H1 (cell line): ENCODE results near the gene CASZ1. TPM values are rescaled to one million over a fixed set of nuclear protein-coding genes. Genes with fewer than 3 reads are reported as not detected.

Experiments used
- CTCF ChIA-PET: fragments of 300-600 bp; sonication (Branson Sonifier 250); formaldehyde crosslinking; loops from one replicate; lab custom pipeline; 2021; ENCODE audit not compliant: partially characterized antibody; lab: Charles Lee
- POLR2A ChIA-PET: fragments of 300-600 bp; sonication (Branson Sonifier 250); formaldehyde crosslinking; loops from one replicate; lab custom pipeline; 2021; ENCODE audit warnings: inconsistent platforms; ENCODE audit not compliant: partially characterized antibody; lab: Charles Lee
- DNase-seq, 2 experiments: peaks; one replicate each; pipeline versions ENCODE4 v3.0.0 to v3.0.0-alpha.2; 2010 to 2022; ENCODE audit warnings: low spot score in 2 of 2, low read depth in 1 of 2, mixed read lengths in 1 of 2
- FAIRE-seq: peaks from 2 replicates; lab custom pipeline; 2011; peaks lifted over from hg19 to GRCh38; lab: Jason Lieb, UNC
- H2AFZ ChIP-seq: 2 replicates; pipeline ENCODE4 v1.8.1; 2012; ENCODE audit warnings: low read length, inconsistent platforms
- H2AK5ac ChIP-seq: 2 replicates; pipeline ENCODE4 v1.6.1; 2013; ENCODE audit warnings: low read depth, low read length
- H2BK120ac ChIP-seq: replicated peaks from 2 replicates; pipeline ENCODE3; 2013; ENCODE audit warnings: low read depth, low read length, inconsistent platforms
- H2BK12ac ChIP-seq: 2 replicates; pipeline ENCODE4 v1.6.1; 2013; ENCODE audit warnings: low read depth, low read length
- H2BK15ac ChIP-seq: 2 replicates; pipeline ENCODE4 v1.6.1; 2013; ENCODE audit warnings: low read length
- H2BK20ac ChIP-seq: 2 replicates; pipeline ENCODE4 v1.6.1; 2013; ENCODE audit warnings: low read length
- H2BK5ac ChIP-seq: 2 replicates; pipeline ENCODE4 v1.6.1; 2013; ENCODE audit warnings: low read depth, low read length
- H3K14ac ChIP-seq: 2 replicates; pipeline ENCODE4 v1.6.1; 2013; ENCODE audit warnings: inconsistent platforms; ENCODE audit not compliant: insufficient read length
- H3K18ac ChIP-seq: 2 replicates; pipeline ENCODE4 v1.6.1; 2013; ENCODE audit warnings: low read length; ENCODE audit errors: extremely low read depth
- H3K23ac ChIP-seq: 2 replicates; pipeline ENCODE4 v1.6.1; 2013; ENCODE audit warnings: inconsistent platforms; ENCODE audit not compliant: insufficient read length
- H3K23me2 ChIP-seq: 2 replicates; pipeline ENCODE4 v1.6.1; 2013; ENCODE audit warnings: low read depth, low read length
- H3K27ac ChIP-seq: 2 replicates; pipeline ENCODE4 v1.6.1; 2011; ENCODE audit warnings: low read depth, low read length, inconsistent platforms
- H3K27me3 ChIP-seq, 4 experiments: replicated peaks in 1 of 4; 1 replicate in 1 of 4; 2 replicates in 3 of 4; pipeline versions ENCODE4 v1.6.1 to v1.8.1; 2011 to 2013; ENCODE audit warnings: low read length in 3 of 4, mild to moderate bottlenecking in 3 of 4, inconsistent platforms in 2 of 4, mixed read lengths in 2 of 4, moderate library complexity in 1 of 4; ENCODE audit not compliant: control insufficient read depth in 3 of 4, insufficient read depth in 3 of 4; ENCODE audit errors: extremely low read depth in 1 of 4
- H3K36me3 ChIP-seq, 4 experiments: 2 replicates each; pipeline versions ENCODE4 v1.6.1 to v1.8.1; 2011 to 2013; ENCODE audit warnings: mild to moderate bottlenecking in 4 of 4, low read length in 3 of 4, moderate library complexity in 2 of 4, control low read depth in 1 of 4, inconsistent platforms in 1 of 4; ENCODE audit not compliant: insufficient read depth in 4 of 4, control insufficient read depth in 2 of 4
- H3K4ac ChIP-seq: replicated peaks from 2 replicates; pipeline ENCODE3; 2013; ENCODE audit warnings: low read length, low read depth, mixed read lengths, inconsistent platforms; ENCODE audit not compliant: insufficient read length
- H3K4me1 ChIP-seq, 4 experiments: replicated peaks in 1 of 4; 1 replicate in 1 of 4; 2 replicates in 3 of 4; pipeline versions ENCODE4 v1.6.1 to v1.8.1; 2011 to 2013; ENCODE audit warnings: low read length in 3 of 4, inconsistent platforms in 2 of 4, mixed read lengths in 1 of 4; ENCODE audit not compliant: insufficient read depth in 4 of 4, control insufficient read depth in 3 of 4
- H3K4me2 ChIP-seq, 2 experiments: 2 replicates each; pipeline versions ENCODE4 v1.6.1 to v1.8.1; 2011 to 2013; ENCODE audit warnings: low read depth in 2 of 2, low read length in 2 of 2, control low read depth in 1 of 2, inconsistent platforms in 1 of 2, mild to moderate bottlenecking in 1 of 2; ENCODE audit not compliant: insufficient read depth in 1 of 2
- H3K4me3 ChIP-seq, 4 experiments: fragments of 200-600, 300-600 bp in 1 of 4; sonication (generic), shearing (Covaris generic), sonication (Bioruptor Twin) in 1 of 4; 2 replicates each; pipeline versions ENCODE4 v1.5.1 to v1.8.1; 2011 to 2016; ENCODE audit warnings: low read length in 4 of 4, low read depth in 3 of 4, control low read depth in 2 of 4, inconsistent platforms in 2 of 4, mild to moderate bottlenecking in 2 of 4, mixed read lengths in 1 of 4, moderate library complexity in 1 of 4; ENCODE audit not compliant: insufficient read depth in 2 of 4; ENCODE audit errors: extremely low read depth in 1 of 4
- H3K56ac ChIP-seq: replicated peaks from 2 replicates; pipeline ENCODE3; 2013; ENCODE audit warnings: low read depth, mild to moderate bottlenecking, mixed read lengths, low read length, inconsistent platforms; ENCODE audit not compliant: insufficient read length
- H3K79me1 ChIP-seq: 2 replicates; pipeline ENCODE4 v1.6.1; 2013; ENCODE audit warnings: low read depth, low read length, control low read depth
- H3K79me2 ChIP-seq, 2 experiments: 2 replicates each; pipeline versions ENCODE4 v1.6.1 to v1.8.1; 2012 to 2013; ENCODE audit warnings: low read length in 2 of 2, mild to moderate bottlenecking in 2 of 2, inconsistent platforms in 1 of 2; ENCODE audit not compliant: insufficient read depth in 2 of 2, control insufficient read depth in 1 of 2
- H3K9ac ChIP-seq, 4 experiments: replicated peaks in 1 of 4; 1 replicate in 1 of 4; 2 replicates in 3 of 4; pipeline versions ENCODE4 v1.6.1 to v1.8.1; 2011 to 2013; ENCODE audit warnings: low read depth in 3 of 4, low read length in 3 of 4, control low read depth in 2 of 4, mild to moderate bottlenecking in 2 of 4, moderate library complexity in 2 of 4, inconsistent platforms in 1 of 4; ENCODE audit errors: extremely low read depth in 1 of 4
- H3K9me3 ChIP-seq, 2 experiments: 2 replicates each; pipeline versions ENCODE4 v1.6.1 to v1.8.1; 2012 to 2013; ENCODE audit warnings: mild to moderate bottlenecking in 2 of 2, moderate library complexity in 2 of 2, control low read depth in 1 of 2, inconsistent platforms in 1 of 2, low read depth in 1 of 2, low read length in 1 of 2, mixed read lengths in 1 of 2; ENCODE audit not compliant: insufficient read depth in 2 of 2
- H4K20me1 ChIP-seq, 2 experiments: replicated peaks in 1 of 2; 2 replicates each; pipeline versions ENCODE3 to v1.8.1; 2011 to 2013; ENCODE audit warnings: inconsistent platforms in 2 of 2, low read length in 2 of 2, mild to moderate bottlenecking in 1 of 2; ENCODE audit not compliant: insufficient read depth in 2 of 2, control insufficient read depth in 1 of 2
- H4K5ac ChIP-seq: 2 replicates; pipeline ENCODE4 v1.6.1; 2013; ENCODE audit warnings: low read length, low read depth, mixed read lengths, inconsistent platforms; ENCODE audit not compliant: insufficient read length
- H4K8ac ChIP-seq: 2 replicates; pipeline ENCODE4 v1.8.0; 2013; ENCODE audit warnings: mild to moderate bottlenecking, moderate library complexity, low read length, inconsistent platforms; ENCODE audit not compliant: insufficient read depth; ENCODE audit errors: extremely low read depth
- H4K91ac ChIP-seq: replicated peaks from 2 replicates; pipeline ENCODE3; 2013; ENCODE audit warnings: low read length, mixed read lengths, inconsistent platforms; ENCODE audit not compliant: insufficient read length
- WGBS, 2 experiments: shearing (Covaris generic) in 1 of 2; methylation state at CpG; one replicate each; pipeline versions ENCODE4 v1.1.6 to v1.1.7; 2013 to 2015; ENCODE audit warnings: low lambda C conversion rate in 2 of 2, mixed read lengths in 2 of 2, inconsistent platforms in 1 of 2, low coverage in 1 of 2, missing lambda C conversion rate in 1 of 2; ENCODE audit not compliant: insufficient replicate concordance in 2 of 2, insufficient coverage in 1 of 2, insufficient read length in 1 of 2; ENCODE audit errors: extremely low coverage in 1 of 2, missing lambda C conversion rate in 1 of 2; 5-methylcytosine and 5-hydroxymethylcytosine counted together
- polyA plus RNA-seq, 7 experiments: library from polyadenylated mRNA; depleted of rRNA in 3 of 7; stranded (reverse) in 5 of 7; unstranded in 2 of 7; fragments of >200 nt in 5 of 7; fragments of 200-250 nt in 2 of 7; gene quantifications; 1 replicate in 5 of 7; 2 replicates in 1 of 7; 4 replicates in 1 of 7; pipeline versions ENCODE4 v1.2.1 to v1.2.3, GENCODE V29; 2011 to 2013; ENCODE audit warnings: missing spikeins in 2 of 7, mixed read lengths in 2 of 7
- total RNA-seq: library from RNA; stranded (reverse); fragmentation: NEBNext Ultra II Directional; extraction: Animal tissue kit (Norgen Biotek cat#: 25700); gene quantifications from 2 replicates; pipeline ENCODE4 v1.2.1, GENCODE V29; 2021

The CASZ1 gene
- total and polyA plus RNA-seq, 2 of the 8 experiments (the other 6 are each of a cell fraction or from before 2014, with no cell fraction given), result 4.4 to 7.7 TPM

- 85% methylated on average over 8 of the region's 11 CpGs; no CpG with 5 or more reads in 1 of the 2 experiments for WGBS, 2 experiments
- H3K14ac ChIP-seq, result no peak overlapping the region
- H3K27me3 ChIP-seq, result no peaks in the 10 kb centered on the region
- no peak overlapping the region for H2BK15ac ChIP-seq
- no peak overlapping the region for H3K4ac ChIP-seq
- no peak overlapping the region for H2AFZ ChIP-seq
- no peak overlapping the region for H4K5ac ChIP-seq
- ChIA-PET CTCF (interaction anchor here (0.7 to 1.7 kb wide), 5 partner anchors 11 to 224 kb away, joined by 3 to 6 read pairs (median 3); no protein-coding TSS in a partner anchor), POLR2A (no interaction called here)
- no peaks in the 10 kb centered on the region for H3K23me2 ChIP-seq
- H2BK20ac ChIP-seq, result no peak overlapping the region
- H4K91ac ChIP-seq, result no peak overlapping the region
- no peak overlapping the region for H3K18ac ChIP-seq
- no peak for DNase-seq
- H3K36me3 ChIP-seq, result no peaks in the 10 kb centered on the region
- no peak overlapping the region for H2BK12ac ChIP-seq
- H3K79me1 ChIP-seq, result peaks cover 2% of the 10 kb centered on the region; the same call in 1 of the 2 replicates
- no peaks in the 10 kb centered on the region for H3K9me3 ChIP-seq
- no peak overlapping the region for H4K8ac ChIP-seq
- peaks cover 11 to 28% (median 19%) of the 10 kb centered on the region in 4 experiments for H3K4me1 ChIP-seq
- H3K4me2 ChIP-seq, result no peak overlapping the region
- H3K27ac ChIP-seq, result no peak overlapping the region
- FAIRE-seq, result no peak
- no peak overlapping the region for H3K23ac ChIP-seq
- no peak overlapping the region for H3K4me3 ChIP-seq
- H2AK5ac ChIP-seq, result no peak overlapping the region
- no peaks in the 10 kb centered on the region for H3K79me2 ChIP-seq
- no peak overlapping the region for H3K9ac ChIP-seq
- no peak overlapping the region; the same call in 1 of the 2 replicates for H2BK5ac ChIP-seq
- H3K56ac ChIP-seq, result no peak overlapping the region
- H2BK120ac ChIP-seq, result no peak overlapping the region
- H4K20me1 ChIP-seq, result no peaks in the 10 kb centered on the region
Observed at GRCh38 chr1:10685808-10686403, 110.5 kb downstream of the CASZ1 start.
